NCI-H446 treated with DMSO at 0.1 percent for 48 hours (cell line): ENCODE data around the gene BRPF1.
"Not testable (repeated sequence)": the region's sequence is repeated elsewhere in the genome, so short reads cannot be mapped to it uniquely, and the experiment has no call there.

Experiments
- DNase-seq: peaks from one replicate; lab custom pipeline; 2025; lab: John Stamatoyannopoulos, UW

BRPF1 gene

DNA sequence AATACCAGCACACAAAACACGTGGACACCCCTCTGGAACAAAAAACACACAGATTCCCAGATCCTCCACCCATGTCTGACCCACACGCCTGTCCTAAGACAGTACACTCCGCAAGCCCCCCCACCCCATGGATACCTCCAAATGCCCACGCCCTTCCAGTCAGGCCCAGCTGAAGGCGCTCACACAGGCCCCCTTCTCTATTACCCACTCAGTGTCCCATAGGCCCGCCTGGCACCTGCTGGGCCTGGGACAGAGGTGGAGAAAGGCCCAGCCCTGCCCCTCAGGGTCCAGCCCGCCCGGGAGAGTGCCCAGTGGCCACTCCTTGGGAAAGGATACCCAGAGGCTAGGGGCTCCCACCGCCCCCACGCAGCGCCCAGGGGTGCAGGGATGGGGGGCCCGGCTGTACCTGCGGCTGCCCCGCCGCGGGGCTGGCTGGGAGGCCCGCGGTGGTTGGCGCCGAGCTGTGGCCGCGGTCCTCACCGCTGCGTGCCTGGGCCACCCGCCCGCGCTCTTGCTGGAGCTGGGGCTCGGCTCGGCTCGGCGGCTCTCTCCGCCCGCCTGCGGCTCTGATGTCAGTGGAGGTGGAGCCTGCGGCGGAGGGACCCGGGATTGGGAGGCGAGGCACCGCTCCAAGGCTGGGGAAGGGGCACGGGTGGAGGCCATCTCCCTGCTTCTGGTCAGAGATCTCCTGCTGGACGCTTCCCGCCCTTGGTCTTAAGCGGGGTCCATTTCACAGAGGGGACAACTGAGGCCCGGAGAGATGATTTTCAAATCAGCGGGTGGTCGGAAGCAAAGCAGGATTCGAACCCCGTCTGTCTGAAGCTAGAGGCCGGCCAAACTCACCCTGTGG is 38.1 kb downstream of the BRPF1 start, which contains the start of gene CAMK1:
Gene CAMK1, minus strand, starts transcription at position 522 of the 850 bp plus-strand sequence. CDS start 2,198 bp downstream, outside the sequence.
- no peak for DNase-seq

DNA sequence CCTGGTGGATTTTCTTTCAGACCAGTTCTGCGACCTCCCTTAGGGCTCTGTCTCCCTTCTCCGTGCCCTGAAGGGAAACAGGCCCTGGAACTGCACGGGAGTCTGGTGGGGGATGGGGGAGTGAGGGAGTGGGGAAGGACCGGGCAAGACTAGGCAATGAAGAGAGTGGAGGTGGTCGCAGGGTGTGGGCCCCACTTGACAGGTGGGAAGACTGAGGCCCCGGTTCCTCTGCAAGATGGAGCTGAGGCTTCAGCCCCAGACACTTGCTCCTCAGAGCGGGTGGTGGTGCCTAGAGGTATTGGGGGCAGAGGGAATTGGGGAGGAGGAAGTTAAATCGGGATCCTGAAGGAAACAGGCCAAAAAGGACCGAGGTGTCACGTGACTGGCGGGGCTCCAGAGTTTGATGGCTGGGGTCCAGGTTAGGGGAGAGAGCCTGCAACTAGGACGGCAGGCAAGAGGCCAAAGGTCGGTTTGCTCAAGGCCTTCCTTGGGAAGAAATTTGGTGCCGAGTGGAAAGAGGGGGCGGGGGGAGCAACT is 38.8 kb downstream of the BRPF1 start:
- DNase-seq = no peak

DNA sequence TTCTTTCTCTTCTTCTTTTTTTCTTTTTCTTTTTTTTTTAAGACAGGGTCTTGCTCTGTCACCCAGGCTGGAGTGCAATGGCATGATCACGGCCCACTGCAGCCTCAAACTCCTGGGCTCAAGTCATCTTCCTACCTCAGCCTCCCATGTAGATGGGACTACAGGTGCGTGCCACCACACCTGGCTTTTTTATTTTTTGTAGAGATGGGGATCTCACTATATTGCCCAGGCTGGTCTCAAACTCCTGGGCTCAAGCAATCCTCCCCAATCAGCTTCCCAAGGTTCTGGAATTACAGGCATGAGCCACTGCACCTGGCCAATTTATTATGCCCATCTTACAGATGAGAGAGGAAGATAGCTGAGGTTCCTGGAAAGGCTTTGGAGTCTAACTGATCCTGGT is 39.5 kb downstream of the BRPF1 start:
- DNase-seq = not testable (repeated sequence)

DNA sequence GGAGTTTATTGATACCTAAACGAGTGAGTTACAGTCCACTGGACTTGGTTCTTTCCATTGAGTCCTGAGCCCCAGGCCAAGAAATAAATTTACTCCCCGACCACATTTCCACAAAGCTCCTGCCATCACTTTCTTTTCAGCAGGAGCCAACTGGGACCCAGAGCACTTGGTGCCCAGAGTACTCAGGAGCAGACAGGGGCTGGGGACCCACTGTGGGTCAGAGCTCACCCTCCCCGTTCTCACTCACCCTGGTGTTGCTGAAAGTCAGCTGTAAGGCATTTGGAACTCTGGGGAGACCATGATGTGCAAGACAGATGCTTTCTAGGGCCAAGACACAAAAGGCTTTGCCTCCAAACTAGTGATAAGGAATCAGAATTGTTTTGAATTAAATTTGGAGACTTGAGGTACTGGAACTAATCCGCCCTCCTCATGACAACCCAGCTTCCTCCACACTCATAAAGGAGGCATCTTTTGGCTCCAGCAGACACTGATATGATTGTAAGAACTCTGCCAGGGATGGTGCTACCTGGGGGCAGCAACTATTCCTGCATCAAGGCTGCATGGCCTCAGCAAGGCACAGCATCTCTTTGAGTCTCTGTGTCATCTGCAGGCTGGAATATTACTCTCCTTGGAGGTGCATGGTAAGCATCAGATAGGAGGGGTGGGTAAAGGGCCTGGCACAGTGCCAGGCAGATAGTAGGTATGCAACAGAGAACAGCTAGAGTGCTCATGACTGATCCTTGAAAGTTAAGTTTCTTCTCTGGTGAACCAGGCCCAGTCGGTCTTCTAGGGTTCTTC is 45.6 kb downstream of the BRPF1 start:
- DNase-seq = no peak

DNA sequence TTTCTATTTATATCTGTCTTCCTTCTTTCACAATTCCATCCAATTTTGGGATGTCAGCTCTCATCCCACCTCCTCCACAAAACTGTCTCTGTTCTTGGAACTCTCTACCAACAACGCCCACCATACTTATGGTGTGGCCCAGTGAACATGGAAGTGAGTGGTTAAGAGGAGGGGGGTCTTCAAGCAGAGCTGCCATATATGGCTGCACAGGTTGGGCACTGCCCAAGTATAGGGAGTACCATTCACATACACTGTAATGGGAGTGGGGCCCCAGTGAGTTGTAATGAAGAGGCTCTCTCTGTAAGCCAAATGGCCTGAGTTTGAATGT is 46.1 kb downstream of the BRPF1 start:
- no peak for DNase-seq

DNA sequence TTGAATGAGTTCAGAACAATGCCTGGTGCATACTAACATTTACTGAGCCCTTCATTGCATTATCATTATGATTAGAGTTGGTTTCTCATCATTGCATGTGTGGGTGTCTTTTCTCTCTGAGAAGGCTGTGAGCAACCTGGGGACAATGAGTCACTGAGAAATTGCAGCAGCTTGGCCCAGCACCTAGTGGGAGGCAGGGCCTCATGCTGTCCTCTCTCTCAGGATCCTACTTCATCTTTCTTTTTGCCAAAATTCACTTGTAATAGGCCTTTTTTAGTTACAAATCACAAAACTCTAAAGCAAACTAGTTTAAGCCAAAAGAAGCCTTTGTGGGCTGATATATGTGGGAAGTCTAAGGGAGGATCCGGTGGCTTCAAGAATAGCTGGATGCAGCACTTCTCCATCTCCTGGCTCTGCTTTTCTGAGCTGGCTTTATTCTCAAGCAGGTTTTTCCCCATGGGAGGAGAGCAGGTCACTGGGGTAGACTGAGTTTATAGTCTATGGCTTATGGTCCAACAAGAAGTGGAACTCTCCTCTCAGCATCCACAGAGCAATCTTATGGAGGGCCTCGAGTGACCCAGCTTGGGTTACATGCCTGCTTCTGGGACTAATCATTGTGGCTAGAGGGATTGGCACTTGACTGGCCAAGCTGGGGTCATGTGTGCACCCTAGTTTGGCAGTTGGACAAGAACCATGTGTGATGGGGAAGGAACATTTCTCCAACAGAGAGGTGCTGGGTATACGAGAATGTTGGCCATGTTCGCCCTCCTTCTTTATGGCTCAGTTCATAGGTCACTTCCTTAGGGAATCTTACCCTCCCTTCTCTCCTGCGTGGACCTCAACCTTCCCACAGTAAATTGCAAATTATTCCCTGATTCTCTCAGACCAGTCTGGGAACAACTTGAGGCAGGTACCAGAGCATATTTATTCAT is 46.9 kb downstream of the BRPF1 start:
- DNase-seq = no peak

DNA sequence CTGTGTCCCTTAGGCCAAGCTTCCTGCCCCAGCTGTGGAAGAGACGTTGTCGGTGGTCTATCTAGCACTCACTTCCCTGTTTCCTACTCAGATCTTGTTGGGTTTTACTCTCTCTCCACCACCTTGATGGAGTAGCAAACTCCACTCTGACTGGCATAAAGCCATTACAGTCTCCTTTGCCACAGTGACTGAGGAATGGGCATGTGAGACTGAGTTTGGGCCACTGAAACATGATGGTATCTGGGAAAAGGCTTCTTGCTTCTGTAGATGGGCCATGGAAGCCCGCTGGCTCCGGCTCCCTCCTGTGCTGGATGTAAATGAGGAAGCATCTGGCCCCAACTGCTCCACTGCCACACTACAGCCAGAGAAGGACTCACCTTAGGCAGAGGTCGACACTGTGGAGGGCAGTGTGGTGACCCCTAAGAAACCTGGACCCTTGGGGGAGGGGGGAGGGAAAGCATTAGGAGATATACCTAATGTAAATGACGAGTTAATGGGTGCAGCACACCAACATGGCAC is 47.6 kb downstream of the BRPF1 start:
- DNase-seq = no peak

DNA sequence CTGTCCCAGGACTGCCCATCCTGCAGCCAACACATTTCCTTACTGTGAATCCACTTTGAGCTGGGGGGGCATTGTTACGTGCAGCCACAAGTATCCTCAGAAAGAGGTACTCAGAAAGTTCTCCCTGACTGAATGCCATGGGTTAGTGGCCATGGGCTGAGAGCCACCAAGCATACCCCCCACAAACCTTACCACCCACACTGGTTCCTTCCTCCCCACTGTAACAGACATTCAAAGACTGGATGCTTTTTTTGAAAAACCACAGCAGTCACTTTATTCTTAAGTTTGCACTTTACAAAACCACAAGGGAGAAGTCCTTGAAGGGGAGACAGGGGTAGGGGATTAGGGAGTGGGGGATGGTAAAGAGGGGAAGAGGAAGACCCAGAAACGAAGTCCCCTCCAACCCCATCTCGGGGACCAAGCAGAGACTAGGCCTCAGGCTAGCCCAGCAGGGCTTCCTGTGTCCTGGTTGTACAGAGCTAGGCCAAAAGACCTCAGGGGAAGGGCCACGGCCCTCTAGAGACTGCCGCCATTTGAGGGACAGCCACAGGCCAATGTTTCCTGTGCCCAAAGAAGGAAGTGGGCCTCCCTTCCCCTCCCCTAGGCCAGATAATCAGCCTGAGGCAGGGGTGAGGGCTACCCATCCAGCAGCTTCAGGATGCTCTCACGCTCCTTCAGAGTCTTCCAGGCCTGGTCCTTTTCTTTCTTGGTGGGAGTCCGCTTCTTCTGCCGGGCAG is 48.4 kb downstream of the BRPF1 start:
- DNase-seq = no peak

DNA sequence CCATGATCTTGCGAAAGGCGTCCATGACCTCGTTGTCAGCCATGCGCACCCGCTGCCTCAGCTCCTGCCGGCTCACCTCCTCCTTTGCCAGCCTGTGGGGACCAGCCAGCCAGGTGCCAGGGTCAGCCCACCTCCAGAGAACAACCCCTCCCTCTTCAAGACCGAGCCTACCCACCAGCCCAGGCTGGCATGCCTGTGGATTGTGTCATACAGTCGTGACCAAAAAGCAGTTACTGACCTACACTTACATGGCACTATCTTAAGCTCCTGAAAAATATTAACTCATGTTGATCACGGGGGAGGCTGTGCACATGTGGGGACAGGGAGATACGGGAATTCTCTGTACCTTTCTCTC is 48.9 kb downstream of the BRPF1 start:
- no peak for DNase-seq

DNA sequence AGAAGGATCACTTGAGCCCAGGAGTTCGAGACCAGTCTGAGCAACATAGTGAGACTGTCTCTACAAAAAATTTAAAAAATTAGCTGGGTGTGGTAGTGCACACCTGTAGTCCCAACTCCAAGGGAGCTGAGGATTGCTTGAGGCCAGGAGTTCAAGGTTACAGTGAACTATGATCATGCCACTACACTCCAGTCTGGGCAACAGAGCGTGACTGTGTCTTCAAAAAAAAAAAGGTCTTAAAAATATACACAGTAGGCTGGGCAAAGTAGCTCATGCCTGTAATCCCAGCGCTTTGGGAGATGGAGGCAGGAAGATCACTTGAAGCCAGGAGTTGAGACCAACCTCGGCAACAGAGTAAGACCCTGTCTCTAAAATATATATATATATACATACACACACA is 49.4 kb downstream of the BRPF1 start:
- DNase-seq = no peak

DNA sequence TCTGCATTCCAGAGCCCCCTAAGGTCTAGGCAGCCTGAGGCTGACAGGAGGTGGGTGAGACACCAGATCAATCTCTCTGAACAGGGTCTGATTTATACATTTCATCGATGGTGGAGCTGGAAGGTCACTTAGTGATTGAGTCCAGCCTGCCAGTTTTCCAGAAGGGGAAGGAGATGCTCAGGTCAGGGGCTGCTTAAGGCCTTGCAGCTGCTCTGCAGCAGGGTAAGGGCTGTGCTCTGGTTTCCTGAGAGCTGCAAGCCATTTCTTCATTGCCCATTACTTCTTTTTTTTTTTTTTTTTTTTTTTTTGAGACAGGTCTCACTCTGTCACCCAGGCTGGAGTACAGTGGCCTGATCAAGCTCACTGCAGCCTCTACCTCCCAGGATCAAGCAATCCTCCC is 50.0 kb downstream of the BRPF1 start:
- no peak for DNase-seq

DNA sequence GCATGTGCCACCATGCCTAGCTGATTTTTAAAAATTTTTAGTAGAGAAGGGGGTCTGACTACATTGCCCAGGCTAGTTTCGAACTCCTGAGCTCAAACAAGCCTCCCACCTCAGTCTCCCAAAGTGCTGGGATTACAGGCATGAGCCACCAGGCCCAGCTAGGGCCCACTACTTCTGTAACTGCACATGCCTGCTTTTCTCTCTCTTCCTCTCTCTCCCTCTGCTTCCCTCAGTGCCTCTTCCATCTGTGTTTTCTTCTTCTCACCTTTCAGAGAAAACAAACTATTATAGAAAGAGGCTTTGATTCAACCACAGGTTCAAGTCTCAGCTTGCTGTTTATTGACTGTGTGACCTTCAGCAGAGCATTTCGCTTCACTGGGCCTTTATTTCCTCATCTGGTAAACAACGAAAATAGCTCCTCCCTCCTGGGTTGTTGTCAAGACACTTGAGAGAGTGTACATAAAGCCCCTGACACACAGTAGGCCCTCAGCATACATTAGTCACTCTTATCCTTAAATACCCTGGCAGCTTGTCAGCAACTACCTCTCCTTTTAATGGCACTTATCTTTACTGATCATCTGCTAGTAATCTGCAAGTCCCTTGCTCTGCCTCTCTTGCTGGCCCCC is 50.6 kb downstream of the BRPF1 start:
- DNase-seq = no peak

DNA sequence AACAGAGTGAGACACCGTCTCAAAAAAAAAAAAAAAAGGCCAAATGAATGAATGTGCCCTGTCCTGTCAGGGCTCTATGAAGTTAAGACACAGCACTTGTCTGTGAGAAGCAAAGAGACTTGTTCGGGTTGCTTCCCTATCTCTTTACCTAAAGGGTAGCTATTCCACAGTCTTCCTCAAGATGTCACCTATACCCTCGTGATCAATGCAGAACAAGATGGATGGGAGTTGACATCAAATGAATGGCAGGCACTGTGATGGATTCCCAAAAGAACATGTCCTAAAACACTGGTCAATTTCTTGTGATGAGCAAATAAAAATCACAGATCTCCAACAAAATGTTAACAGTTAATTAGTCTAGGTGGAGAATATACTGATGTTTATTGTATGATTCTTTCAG is 51.2 kb downstream of the BRPF1 start:
- DNase-seq = no peak

DNA sequence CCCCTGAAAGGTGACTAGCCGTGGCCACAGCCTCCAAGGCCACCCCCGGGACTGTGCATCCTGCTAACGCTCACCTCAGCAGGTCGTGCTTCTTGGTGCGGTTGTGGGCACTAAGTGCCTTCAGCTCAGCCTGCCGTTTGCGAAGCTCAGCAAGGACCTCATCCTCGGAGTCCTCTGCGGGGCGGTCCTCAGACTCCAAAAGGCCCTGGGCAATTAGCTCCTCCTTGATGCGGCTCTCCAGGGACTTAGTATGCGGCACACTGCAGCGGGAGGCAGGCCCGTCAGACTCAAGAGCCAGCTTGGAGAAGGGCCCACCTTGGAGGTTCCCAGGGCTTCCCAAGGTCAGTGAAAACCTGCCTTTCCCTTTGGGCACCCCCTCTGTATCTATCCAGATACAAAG is 52.4 kb downstream of the BRPF1 start:
- DNase-seq = no peak

DNA sequence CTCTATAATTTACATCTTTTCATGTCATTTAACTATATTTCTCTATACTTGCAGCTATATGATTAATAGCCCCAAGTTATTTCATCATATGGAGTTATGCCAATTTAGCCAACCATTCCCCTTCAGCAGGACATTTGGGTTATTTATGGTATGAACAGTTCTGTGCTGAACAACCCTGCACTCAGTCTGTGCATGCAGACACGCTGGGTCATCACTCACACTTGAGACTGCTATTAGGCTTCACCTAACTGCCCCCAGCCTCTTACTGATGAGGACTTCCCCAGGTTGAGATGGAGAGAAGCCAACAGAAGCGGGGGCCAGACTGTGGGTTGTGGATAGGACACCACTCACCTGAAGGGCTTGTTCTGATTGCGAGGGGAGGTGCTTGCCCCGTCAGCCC is 53.4 kb downstream of the BRPF1 start:
- no peak for DNase-seq

DNA sequence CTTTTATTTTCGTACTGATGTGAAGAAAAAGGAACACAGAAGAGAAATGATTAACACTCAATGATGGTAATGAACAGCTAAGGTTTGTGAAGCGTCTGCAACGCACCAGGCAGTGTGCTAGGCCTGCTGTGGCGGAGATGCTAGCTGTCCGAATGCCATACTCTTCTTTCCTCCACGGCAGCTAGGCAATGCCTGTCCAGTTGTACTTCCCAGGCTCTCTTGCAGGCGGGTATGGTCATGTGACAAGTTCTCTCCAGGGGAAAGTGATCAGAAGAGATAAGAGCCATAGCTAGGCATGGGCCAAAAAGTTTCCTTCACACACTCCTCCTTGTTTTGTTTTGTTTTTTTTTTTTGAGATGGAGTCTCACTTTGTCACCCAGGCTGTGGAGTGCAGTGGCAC is 54.1 kb downstream of the BRPF1 start:
- no peak for DNase-seq

DNA sequence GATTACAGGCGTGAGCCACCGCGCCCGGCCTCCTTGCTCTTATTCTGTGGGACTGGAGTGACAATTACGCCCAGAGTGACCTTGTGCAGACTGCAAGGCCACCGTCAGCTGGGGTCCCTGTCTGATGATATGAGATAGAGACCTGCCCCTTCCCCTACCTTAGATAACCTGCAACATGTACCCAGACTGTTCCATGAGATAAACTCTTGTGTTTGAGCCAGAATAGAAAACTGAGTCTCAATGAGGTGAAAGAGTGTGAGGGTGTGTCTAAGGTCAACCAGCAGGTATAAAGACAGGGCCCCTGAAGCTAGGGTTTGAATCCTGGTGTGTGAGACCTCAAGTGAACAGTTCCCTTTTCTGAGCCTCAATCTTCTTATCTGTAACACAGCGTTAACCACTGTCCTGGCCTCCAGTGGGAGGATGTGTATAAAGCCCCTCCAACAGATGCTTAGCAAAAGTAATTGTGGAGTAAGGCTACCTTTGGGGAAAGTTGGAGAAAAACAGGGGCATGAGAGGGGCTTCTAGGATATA is 54.7 kb downstream of the BRPF1 start:
- no peak for DNase-seq

DNA sequence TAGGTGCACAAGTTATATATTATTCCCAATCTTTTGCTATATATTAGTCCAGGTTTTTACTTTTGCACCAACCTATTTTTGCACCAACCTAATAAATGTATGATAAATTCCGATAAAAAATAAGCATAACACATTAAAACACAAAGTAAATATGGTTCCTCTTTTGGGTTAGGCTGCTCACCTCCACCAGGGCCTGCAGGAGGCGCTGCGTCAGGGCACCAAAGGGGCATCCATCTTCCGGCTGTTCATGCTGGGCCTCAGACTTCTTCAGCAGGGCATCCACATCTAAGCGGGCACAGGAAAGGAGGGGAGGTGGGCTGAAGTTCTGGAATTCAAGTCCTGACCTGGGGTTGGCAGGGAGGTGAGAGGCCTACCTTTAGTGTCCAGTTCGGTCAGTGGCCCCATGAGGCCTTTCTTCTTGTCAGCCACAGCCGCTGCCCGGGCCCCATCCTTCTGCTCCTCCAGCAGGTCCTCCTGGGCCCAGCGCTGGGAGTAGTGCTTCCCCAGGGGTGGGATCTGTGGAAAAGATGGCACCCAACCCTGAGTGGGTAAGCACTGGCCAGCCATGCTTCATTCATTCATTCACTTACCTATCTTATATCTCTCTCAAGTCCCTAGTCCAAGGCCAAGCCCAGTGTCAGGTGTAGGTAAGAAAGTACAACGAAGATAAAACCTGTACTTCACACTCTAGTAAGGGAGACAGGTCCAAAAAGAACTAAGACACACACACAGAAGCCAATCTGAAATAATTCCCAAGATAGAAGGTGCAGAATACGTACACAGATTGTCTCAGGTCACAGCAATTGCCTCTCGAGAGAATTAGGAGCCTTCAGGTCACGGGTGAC is 55.5 kb downstream of the BRPF1 start:
- no peak for DNase-seq

DNA sequence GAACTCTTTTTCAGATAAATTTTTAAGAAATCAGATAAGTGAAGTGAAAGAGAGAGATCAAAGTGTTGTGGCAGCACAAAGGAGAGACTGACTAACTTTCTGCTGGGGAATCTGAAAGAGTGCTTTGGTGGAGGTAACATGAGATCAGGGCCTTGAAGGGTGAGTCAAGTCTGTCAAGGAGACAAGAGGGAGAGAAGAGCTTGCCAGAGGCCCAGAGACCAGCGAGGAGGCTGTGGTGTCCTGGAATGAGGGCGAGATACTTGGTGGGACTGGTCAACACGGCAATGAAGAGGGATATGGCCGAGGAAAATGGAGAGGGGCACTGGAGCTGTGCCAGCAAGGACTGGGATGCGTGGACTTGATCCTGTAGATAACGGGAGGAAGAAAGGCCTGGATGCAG is 56.2 kb downstream of the BRPF1 start:
- no peak for DNase-seq

DNA sequence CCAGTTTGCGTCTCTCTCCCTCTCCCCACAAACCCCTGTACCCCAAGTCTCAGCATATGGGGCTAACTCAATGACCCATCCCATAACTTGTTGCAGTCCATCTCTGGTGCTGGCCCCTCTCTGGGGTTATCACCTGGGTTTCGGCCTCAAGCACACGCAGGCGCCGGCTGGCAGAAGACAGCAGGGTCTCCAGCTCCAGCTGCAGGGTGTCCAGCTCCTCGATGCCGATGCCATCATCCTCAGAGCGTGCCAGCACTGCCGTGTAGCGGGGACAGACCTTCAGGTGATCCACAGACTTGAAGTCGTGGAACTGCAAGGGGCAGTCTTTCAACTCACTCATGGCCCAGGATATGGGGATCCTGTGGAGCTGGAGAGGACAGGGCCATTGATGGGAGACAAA is 59.6 kb downstream of the BRPF1 start:
- no peak for DNase-seq
